Cardiac fibroblast (primary cell): ENCODE measurements around the gene NDUFS7.
"Not testable (repeated sequence)": the region's sequence is repeated elsewhere in the genome, so short reads cannot be mapped to it uniquely, and the experiment has no call there.

Source experiments
- DNase-seq, 2 donors: peaks; one replicate each; pipeline versions ENCODE4 v3.0.0 to v3.0.0-alpha.2; 2010; ENCODE audit warnings: low read depth in 2 of 2
- H3K4me3 ChIP-seq, 2 donors: replicated peaks in 1 of 2; 1 replicate in 1 of 2; 2 replicates in 1 of 2; pipeline ENCODE4 v1.5.1; 2011; ENCODE audit warnings: low read depth in 2 of 2, low read length in 2 of 2, mild to moderate bottlenecking in 2 of 2, moderate library complexity in 1 of 2
- CTCF ChIP-seq: IDR thresholded peaks from one replicate; pipeline ENCODE4 v1.5.1; 2011; ENCODE audit warnings: low read depth, mild to moderate bottlenecking, low read length, inconsistent platforms

NDUFS7 gene

GRCh38 chr19:1434577-1435060, 50.9 kb downstream of the NDUFS7 start:
- DNase-seq, result no peak
- TF ChIP-seq CTCF, result no peak
- H3K4me3 ChIP-seq, result no peak overlapping the region

DNA sequence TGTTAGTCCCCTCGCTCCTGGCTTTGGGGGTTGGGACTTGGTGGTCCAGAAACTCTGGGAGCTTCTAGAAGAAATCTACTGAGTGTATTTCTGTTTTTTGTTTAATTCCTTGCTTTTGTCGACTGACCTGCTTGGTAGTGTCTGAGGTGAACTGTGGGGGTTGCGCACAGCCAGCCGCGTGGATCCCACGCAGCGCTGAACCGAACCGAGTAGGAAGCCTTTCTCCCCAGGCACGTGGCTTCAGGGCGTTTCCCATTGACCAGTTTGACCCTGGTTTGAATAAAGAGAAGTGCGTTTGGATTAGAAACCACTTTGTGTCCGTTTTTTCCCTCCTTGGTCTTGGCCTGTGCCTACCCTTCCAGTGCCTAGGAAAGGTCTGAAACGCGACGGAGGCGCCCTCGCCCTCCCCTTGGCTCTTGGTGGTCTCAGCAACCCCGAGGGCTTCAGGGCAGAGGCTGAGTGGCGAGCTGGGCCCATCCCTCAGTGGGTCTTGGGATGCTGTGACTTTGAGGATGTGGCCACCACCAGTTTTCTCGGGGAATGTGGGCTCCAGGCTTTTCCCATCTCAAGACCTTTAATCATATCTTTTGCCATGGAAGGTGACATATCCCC, 51.8 kb downstream of the NDUFS7 start:
- H3K4me3 ChIP-seq, result no peak overlapping the region
- no peak for DNase-seq
- no peak for TF ChIP-seq CTCF

DNA sequence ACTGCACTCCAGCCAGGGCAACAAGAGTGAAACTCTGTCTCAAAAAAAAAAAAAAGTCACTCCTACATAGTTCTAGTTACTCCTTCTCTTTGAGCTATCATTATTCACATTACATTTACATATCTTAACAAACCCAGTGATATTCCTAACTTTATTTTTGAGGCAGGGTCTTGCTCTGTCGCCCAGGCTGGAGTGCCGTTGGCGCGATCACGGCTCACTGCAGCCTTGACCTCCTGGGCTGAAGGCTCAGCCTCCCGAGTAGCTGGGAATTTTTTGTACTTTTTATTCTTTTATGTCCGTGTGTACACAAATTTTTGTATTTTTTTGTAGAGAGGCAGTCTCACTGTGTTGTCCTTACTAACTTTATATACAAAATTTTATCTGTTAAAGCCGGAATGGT, 53.9 kb downstream of the NDUFS7 start:
- TF ChIP-seq CTCF, result no peak
- H3K4me3 ChIP-seq, result no peak overlapping the region
- DNase-seq, result no peak

- peak; percentile 97 for TF ChIP-seq CTCF
- peak; percentile 96 to 98 for DNase-seq
- H3K4me3 ChIP-seq, result peak within 1 kb of the TSS; percentile 76 to 90
Observed at GRCh38 chr19:1438035-1438932, 54.6 kb downstream of the NDUFS7 start, which contains the start of gene RPS15. TSS of gene RPS15 (plus strand) at chr19:1438396. CDS start at chr19:1438426, 30 bp downstream.

DNA sequence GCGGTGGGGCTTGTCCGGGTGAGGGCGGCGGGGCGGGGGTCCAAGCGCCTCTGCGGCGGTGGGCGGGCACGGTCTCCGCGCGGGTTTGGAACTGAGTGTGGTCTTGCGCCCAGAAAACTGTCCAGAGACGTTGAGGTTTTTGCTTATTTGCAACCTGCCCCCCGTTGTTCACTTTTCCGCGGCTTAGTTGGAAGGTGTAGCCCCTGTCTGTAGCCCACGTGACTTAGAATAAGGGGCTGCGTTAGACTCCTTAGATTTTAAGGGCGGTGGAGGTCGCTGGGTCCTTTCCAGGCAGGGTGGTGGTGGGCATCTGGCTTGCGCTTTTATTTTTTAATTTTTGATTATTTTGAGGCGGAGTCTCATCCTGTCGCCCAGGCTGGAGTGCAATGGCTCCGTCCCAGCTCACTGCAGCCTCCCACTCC, 55.2 kb downstream of the NDUFS7 start:
- DNase-seq, result no peak
- no peak for TF ChIP-seq CTCF
- H3K4me3 ChIP-seq, result peak overlapping the region; percentile 76 to 90

GRCh38 chr19:1439525-1440417, 56.1 kb downstream of the NDUFS7 start:
- DNase-seq, result not testable (repeated sequence)

More at GRCh38 chr19:1439525-1440417, 56.1 kb downstream of the NDUFS7 start:
- peak overlapping the region; percentile 76 to 90 for H3K4me3 ChIP-seq
